Measurements from ENCODE around the gene ANKRD40CL. TPM values are rescaled to one million over a fixed set of nuclear protein-coding genes. Genes with fewer than 3 reads are reported as not detected.

The ANKRD40CL gene
- total and polyA plus RNA-seq, 9 of the 15 experiments (the other 6 are each of a cell fraction or from before 2014, with no cell fraction given) = not detected

- TF ChIP-seq ZNF740 (CRISPR knock-in tag; IDR thresholded peaks at IDR 0.05) (no peak), ZNF740 (tag; IDR thresholded peaks at IDR 0.05) (no peak), ZNF696 (CRISPR knock-in tag; conservative IDR thresholded peaks at IDR 0.05) (no peak), CBFA2T2 (conservative IDR thresholded peaks at IDR 0.05) (no peak), HNRNPLL (IDR thresholded peaks at IDR 0.05; ENCODE audit: low read depth, low read length, poor library complexity, severe bottlenecking) (no peak), CLOCK (CRISPR knock-in tag; IDR thresholded peaks at IDR 0.05; ENCODE audit: borderline replicate concordance) (no peak)
Observed at GRCh38 chr17:50807009-50807408, 39.7 kb upstream of the ANKRD40CL start (continued).

GRCh38 chr17:50806141-50806643, 38.9 kb upstream of the ANKRD40CL start:
- Histone ChIP-seq H3K4me1 (replicated peaks in 1 of 2; ENCODE audit: control insufficient read depth in 2 of 2, insufficient read depth in 2 of 2, low read length in 2 of 2) (peaks cover 0 to 3% of the 10 kb centered on the region in 2 experiments; a peak in 1 of 5 replicates), H4K20me1 (replicated peaks; ENCODE audit: control insufficient read depth, insufficient read depth, low read length) (no peaks in the 10 kb centered on the region), H3K79me2 (ENCODE audit: control insufficient read depth, insufficient read depth, low read length) (no peaks in the 10 kb centered on the region), H3K9me3 (replicated peaks; ENCODE audit: control insufficient read depth, insufficient read depth, low read depth, low read length) (no peaks in the 10 kb centered on the region), H2AFZ (ENCODE audit: low read depth, low read length) (peak overlapping the region; percentile 69), H3K9me1 (ENCODE audit: control insufficient read depth, insufficient read depth, low read length) (no peaks in the 10 kb centered on the region), H3K9ac (ENCODE audit: insufficient read depth in 1 of 2, low read depth in 2 of 2, low read length in 2 of 2) (no peak overlapping the region), H3K27ac (ENCODE audit: extremely low read depth, low read depth, low read length) (no peak overlapping the region), H3K4me3 (no peak overlapping the region), H3K4me2 (ENCODE audit: insufficient read depth, low read length) (no peak overlapping the region), H3K36me3 (ENCODE audit: control insufficient read depth, insufficient read depth, low read length) (no peaks in the 10 kb centered on the region), H3K27me3 (ENCODE audit: control insufficient read depth in 2 of 2, insufficient read depth in 2 of 2, low read length in 2 of 2) (peaks cover 3% of the 10 kb centered on the region in 2 experiments; a peak in 3 of 5 replicates)
- FAIRE-seq (no peak), DNase-seq (ENCODE audit: extremely low read depth in 1 of 4, low spot score in 3 of 4) (peak in 1 of 4 experiments; percentile 38), ATAC-seq (peak; percentile 75)
- BruUV-seq (replicated peaks) = no TSS peak
- intact Hi-C loops (cut with micrococcal nuclease) = no loop called here
- in situ Hi-C loops (cut with MboI) = no loop called here
- POLR2A ChIA-PET = interaction anchor here (0.5 to 1.0 kb wide), 4 partner anchors 13 to 82 kb away, joined by 3 to 4 read pairs (median 4); no protein-coding TSS in a partner anchor
- CTCF ChIA-PET (ENCODE audit: low intra/inter-chr PET ratio) = interaction anchor here (0.5 kb wide), 1 partner anchor 148 kb away, joined by 3 read pairs; no protein-coding TSS in a partner anchor
- WGBS (ENCODE audit: insufficient coverage, low coverage, missing lambda C conversion rate) = 42% methylated on average over 11 of the region's 11 CpGs
- TF ChIP-seq SMARCA4 (IDR thresholded peaks at IDR 0.05) = 0 out of 2 replicates have a peak, but pooled peaks have one; percentile 15
- peak; percentile 51 to 56 (median 54); a peak in 5 of 6 replicates for TF ChIP-seq CTCF (IDR thresholded peaks at IDR 0.05 in 2 of 3, conservative IDR thresholded peaks at IDR 0.05 in 1 of 3; ENCODE audit: insufficient read depth in 2 of 3, low read depth in 1 of 3, low read length in 3 of 3)
- TF ChIP-seq SMC3 (conservative IDR thresholded peaks at IDR 0.05; ENCODE audit: insufficient read depth, low read depth, low read length) = 0 out of 2 replicates have a peak, but pooled peaks have one; percentile 19
- TF ChIP-seq RAD21 (CRISPR knock-in tag; conservative IDR thresholded peaks at IDR 0.05 in 1 of 2, IDR thresholded peaks at IDR 0.05 in 1 of 2) = peak in 1 of 2 experiments; percentile 28; a peak in 2 of 4 replicates
- TF ChIP-seq PHF21A (IDR thresholded peaks at IDR 0.05; ENCODE audit: borderline replicate concordance, low read depth) = no peak

Measured in K562 (cell line).